ENCODE data around the gene L1CAM.

L1CAM gene

DNA sequence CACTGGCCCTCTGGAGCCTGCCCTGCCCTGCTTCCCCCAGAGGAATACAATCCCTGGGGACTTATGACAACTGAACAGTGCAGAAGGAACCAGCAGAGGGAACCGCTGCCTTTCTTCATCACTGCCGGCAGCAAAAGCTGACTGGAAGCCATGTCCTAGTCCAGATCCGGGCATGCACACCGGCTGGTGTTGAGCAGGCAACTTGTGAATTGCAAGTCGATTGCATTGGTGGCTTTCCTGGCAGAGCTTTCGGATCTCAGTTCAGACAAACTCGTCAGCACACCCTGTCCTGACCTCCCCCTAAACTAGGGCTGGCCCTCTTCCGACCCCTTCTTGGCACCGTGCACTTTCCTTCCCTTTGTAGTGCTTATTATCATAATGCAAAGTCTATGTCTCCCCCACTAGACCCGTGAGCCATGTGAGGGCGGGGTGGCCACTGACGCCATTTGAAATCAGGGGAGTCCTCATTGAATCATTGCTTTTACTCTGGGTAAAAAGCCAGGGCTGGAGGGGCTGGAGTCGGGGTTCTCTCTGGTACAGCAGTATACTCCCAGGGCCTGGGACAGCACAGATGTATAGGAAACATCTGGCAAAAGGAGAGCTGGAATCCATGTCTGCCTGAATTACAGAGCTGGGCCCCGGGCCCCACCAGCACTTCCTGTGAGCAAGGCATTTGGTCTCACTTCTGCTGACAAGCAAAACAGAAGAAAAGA, 38.3 kb upstream of the L1CAM start:
- peak; percentile 29 for DNase-seq

GRCh38 chrX:153922932-153923857, 37.2 kb upstream of the L1CAM start:
- DNase-seq = peak; percentile 60

- DNase-seq = no peak
Measured at GRCh38 chrX:153921511-153922446, 35.8 kb upstream of the L1CAM start.

GRCh38 chrX:153921070-153921469, 35.1 kb upstream of the L1CAM start:
- no peak for DNase-seq

DNA sequence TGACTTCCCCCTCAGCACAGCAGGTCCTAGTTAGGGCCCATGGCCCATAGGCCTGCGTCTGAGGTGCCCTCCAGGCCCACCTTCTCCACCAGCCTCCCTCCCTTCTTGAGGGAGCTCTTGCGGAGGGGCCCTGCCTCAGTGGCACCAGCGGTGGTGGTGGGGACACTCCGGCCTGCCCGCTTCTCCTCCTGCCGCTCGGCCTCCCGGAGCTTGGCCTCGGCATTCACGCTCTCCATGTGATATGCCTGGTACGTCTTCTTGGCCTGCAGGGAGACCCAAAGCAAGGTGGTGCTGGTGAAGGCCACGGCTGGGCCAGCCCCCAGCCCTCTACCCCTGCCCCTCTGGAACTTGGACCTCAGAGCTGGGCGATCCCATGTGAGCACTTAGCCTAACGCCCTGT, 34.6 kb upstream of the L1CAM start:
- DNase-seq = no peak

- no peak for DNase-seq
Measured at GRCh38 chrX:153919281-153919680, 33.3 kb upstream of the L1CAM start.

- no peak for DNase-seq
Measured at GRCh38 chrX:153917869-153918268, 31.9 kb upstream of the L1CAM start.

DNA sequence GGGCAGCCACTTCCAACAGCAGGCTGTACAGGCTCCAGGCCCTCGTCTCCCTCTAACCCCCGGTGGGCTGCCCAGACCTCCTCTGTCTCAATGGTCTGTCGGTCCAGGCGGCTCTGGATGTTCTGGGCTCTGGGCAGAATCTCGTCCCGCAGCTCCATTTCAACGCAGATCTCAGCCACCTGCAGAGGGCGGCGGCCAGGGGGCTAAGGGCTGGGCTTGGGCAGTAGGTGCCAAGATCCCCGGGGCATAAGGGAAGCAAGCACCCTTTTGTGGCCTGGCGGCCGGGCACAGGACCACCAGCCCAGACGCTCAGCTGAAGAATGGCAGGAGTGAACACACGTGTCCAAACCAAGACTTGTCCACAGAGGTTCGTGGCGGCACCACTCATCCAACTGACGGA, 27.7 kb upstream of the L1CAM start:
- no peak for DNase-seq

DNA sequence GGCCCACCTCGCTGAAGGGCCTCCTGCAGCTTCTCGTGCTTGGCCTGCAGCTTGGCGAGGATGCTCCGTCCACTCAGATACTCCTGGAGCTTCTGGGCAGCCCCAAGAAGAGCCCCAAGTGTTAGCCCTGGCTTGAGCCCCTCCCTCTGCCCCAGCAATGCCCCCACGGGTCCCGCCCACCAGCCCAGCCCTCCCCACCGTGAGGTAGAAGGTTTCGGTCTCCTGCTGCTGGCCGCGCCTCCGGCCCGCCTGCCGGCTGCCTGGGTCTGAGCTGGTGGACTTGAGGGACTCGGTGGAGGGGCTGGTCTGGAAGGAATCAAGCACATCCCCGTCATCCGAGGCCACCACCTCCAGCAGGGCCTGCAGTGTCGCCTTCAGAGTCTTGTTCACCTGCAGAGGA, 27.2 kb upstream of the L1CAM start:
- DNase-seq = no peak

- no peak for DNase-seq
Measured at GRCh38 chrX:153911798-153912197, 25.8 kb upstream of the L1CAM start.

- DNase-seq = no peak
Measured at GRCh38 chrX:153910446-153910845, 24.5 kb upstream of the L1CAM start.

DNA sequence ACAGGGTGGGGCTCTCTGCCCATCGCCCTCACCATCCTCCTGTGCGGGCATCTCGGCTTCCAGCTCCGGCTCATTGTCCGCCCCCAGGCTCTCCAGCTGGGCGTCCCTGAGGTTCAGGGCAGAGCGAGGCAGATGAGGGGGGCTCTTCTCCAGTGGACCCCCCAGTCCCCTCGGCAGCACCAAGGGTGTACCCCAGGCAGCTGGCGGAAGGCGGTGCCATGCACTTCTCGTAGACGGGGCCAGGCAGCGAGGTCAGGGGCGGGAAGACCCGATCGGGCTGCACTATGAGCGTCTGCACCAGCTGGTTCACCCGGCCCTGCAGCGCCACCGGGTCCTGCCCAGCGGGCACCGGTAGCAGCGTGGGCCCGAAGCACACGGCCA, 24.0 kb upstream of the L1CAM start:
- DNase-seq = no peak

GRCh38 chrX:153909024-153909979, 23.3 kb upstream of the L1CAM start:
- DNase-seq = no peak

DNA sequence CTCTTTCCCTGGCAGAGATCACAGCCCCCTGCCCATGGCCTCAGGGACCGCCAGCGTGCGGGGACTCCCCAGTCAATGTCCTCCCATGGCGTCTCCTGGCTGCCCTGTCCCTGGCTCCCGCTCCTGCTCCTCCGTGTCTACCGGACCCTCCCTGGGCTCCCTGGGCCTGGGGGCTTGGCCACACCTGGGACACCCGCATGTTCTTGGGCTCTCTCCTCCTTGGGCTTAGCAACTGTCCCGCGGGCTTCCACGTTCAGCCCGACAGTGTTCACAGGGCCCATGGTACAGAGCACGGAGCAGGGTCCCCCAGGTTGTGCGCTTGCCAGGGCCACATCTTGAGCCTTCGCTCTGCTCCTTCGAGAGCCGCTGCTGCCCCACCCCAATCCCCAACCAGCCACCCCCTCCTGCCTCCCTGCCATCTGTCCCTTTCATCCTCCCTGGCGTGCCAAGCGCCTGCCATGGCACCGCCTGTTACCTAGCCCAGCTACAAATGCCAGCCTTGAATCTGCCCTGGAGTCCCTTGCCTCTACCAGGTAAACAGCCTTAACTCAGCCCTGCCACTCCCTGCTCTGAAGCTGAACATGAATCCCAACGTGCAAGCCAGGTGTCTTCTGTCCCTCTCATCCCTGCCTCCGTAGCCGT, 22.4 kb upstream of the L1CAM start:
- DNase-seq = no peak

DNA sequence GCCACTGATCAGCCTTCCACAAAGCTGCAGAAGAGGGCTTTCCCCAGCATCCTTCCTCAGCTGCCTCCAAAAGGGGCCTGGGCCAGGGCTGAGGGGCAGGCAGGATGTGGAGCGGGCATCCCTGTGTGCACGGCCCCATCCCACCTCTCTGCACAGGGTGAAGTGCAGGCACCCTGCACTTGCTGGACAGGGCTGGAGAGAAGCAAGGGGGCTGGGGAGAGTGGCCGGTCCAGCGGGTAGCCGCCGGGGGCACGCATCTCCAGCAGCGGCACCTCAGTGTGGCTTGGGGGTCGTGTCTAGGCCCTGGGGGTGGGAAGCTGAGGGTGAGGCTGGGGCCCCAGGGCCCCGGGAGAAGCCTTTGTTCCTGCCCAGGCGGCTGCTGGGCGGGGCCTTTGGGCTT, 21.5 kb upstream of the L1CAM start:
- DNase-seq = no peak

DNA sequence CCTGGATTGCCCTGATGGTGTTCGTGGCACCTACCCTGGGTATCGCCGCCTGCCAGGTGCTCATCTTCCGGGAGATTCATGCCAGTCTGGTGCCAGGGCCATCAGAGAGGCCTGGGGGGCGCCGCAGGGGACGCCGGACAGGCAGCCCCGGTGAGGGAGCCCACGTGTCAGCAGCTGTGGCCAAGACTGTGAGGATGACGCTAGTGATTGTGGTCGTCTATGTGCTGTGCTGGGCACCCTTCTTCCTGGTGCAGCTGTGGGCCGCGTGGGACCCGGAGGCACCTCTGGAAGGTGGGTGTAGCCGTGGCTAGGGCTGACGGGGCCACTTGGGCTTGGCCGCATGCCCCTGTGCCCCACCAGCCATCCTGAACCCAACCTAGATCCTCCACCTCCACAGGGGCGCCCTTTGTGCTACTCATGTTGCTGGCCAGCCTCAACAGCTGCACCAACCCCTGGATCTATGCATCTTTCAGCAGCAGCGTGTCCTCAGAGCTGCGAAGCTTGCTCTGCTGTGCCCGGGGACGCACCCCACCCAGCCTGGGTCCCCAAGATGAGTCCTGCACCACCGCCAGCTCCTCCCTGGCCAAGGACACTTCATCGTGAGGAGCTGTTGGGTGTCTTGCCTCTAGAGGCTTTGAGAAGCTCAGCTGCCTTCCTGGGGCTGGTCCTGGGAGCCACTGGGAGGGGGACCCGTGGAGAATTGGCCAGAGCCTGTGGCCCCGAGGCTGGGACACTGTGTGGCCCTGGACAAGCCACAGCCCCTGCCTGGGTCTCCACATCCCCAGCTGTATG, 20.3 kb upstream of the L1CAM start:
- no peak for DNase-seq

DNA sequence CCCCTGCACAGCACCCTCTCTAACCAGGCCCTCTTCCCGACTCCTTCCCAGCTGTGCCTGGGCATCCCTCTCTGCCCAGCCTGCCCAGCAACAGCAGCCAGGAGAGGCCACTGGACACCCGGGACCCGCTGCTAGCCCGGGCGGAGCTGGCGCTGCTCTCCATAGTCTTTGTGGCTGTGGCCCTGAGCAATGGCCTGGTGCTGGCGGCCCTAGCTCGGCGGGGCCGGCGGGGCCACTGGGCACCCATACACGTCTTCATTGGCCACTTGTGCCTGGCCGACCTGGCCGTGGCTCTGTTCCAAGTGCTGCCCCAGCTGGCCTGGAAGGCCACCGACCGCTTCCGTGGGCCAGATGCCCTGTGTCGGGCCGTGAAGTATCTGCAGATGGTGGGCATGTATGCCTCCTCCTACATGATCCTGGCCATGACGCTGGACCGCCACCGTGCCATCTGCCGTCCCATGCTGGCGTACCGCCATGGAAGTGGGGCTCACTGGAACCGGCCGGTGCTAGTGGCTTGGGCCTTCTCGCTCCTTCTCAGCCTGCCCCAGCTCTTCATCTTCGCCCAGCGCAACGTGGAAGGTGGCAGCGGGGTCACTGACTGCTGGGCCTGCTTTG, 19.6 kb upstream of the L1CAM start:
- no peak for DNase-seq

- DNase-seq = no peak
Measured at GRCh38 chrX:153903991-153904957, 18.3 kb upstream of the L1CAM start, which contains the start of gene AVPR2. Gene AVPR2, plus strand, starts transcription at chrX:153904673. Its CDS starts 473 bp downstream, at chrX:153905146.
